KMS-11 (cell line): ENCODE data around the gene ZFYVE9.

ENCODE experiments used
- H2AFZ ChIP-seq: fragments of 200-600 bp; sonication (generic); 2 replicates; pipeline ENCODE4 v1.6.1; 2016; ENCODE audit warnings: antibody characterized with exemption, mixed run types, low read depth
- H3K27ac ChIP-seq: fragments of 200-600 bp; sonication (generic); 2 replicates; pipeline ENCODE4 v1.6.1; 2016; ENCODE audit warnings: mild to moderate bottlenecking, mixed run types
- H3K27me3 ChIP-seq: fragments of 200-600 bp; sonication (generic); 2 replicates; pipeline ENCODE4 v1.6.1; 2017; ENCODE audit warnings: mild to moderate bottlenecking, low read depth, mixed run types, moderate library complexity; ENCODE audit not compliant: insufficient read depth
- H3K36me3 ChIP-seq: fragments of 200-600 bp; sonication (generic); 2 replicates; pipeline ENCODE4 v1.6.1; 2017; ENCODE audit warnings: mild to moderate bottlenecking, mixed run types; ENCODE audit not compliant: insufficient read depth
- H3K4me1 ChIP-seq: fragments of 200-600 bp; sonication (generic); 2 replicates; pipeline ENCODE4 v1.6.1; 2016; ENCODE audit warnings: mild to moderate bottlenecking, low read depth, mixed run types; ENCODE audit not compliant: poor library complexity, severe bottlenecking
- H3K4me2 ChIP-seq: fragments of 200-600 bp; sonication (generic); 2 replicates; pipeline ENCODE4 v1.7.0; 2016; ENCODE audit warnings: mild to moderate bottlenecking, mixed run types
- H3K4me3 ChIP-seq: fragments of 200-600 bp; sonication (generic); IDR thresholded peaks from 2 replicates; pipeline ENCODE4 v1.6.1; 2017; ENCODE audit warnings: low read depth, low read length, mixed read lengths; ENCODE audit not compliant: insufficient read depth
- H3K79me2 ChIP-seq: fragments of 200-600 bp; sonication (generic); 2 replicates; pipeline ENCODE4 v1.6.1; 2016; ENCODE audit warnings: low read depth, mixed run types; ENCODE audit not compliant: insufficient read depth
- H3K9ac ChIP-seq: fragments of 200-600 bp; sonication (generic); 2 replicates; pipeline ENCODE4 v1.6.1; 2016; ENCODE audit warnings: mild to moderate bottlenecking, mixed run types
- H4K20me1 ChIP-seq: fragments of 200-600 bp; sonication (generic); 2 replicates; pipeline ENCODE4 v1.6.1; 2016; ENCODE audit warnings: mild to moderate bottlenecking, mixed run types; ENCODE audit not compliant: insufficient read depth
- TF ChIP-seq, protein P1 (sequence below): fragments of 200-600 bp; sonication (generic); conservative IDR thresholded peaks from 2 replicates; pipeline ENCODE4 v1.6.1; 2017; ENCODE audit warnings: low read depth, mild to moderate bottlenecking, antibody characterized with exemption, low read length, moderate library complexity, mixed read lengths

ZFYVE9 gene

DNA sequence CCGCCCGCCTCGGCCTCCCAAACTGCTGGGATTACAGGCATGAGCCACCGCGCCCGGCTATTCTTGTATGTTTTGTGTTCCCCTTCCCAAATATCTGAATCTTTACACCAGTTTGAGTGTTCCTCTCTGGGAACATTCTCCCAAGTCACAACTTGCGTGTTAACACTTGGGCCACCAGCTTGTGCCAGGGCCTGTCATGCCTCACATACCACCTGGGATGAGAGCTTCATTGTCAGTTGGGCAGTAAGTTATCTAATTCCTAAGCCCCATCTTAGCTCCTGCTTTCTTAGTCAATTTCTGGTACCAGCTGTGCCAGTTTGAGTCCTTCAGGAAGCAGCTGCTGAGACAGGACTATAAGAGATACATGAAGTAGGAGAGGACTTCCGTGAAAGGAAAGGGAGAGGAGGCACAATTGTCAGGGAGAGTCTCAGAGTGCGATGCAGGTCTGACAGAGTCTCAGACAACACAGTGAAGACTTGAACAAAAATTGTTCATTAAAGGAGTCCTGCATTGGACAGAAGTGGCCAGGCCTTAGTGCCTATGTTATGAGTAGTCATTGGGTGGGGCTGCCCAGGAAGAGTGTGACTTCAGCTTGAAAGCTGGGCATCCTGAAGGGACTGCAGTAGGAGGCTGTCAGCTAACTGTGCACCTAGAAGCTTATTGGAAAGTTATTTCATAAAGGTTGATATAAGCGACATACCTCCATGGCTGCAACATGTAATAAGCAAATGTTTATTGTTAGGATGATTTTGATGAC lies 17.3 kb downstream of the ZFYVE9 start:
- no peak overlapping the region for H3K9ac ChIP-seq
- H3K4me1 ChIP-seq: no peaks in the 10 kb centered on the region
- TF ChIP-seq, protein P1, sequence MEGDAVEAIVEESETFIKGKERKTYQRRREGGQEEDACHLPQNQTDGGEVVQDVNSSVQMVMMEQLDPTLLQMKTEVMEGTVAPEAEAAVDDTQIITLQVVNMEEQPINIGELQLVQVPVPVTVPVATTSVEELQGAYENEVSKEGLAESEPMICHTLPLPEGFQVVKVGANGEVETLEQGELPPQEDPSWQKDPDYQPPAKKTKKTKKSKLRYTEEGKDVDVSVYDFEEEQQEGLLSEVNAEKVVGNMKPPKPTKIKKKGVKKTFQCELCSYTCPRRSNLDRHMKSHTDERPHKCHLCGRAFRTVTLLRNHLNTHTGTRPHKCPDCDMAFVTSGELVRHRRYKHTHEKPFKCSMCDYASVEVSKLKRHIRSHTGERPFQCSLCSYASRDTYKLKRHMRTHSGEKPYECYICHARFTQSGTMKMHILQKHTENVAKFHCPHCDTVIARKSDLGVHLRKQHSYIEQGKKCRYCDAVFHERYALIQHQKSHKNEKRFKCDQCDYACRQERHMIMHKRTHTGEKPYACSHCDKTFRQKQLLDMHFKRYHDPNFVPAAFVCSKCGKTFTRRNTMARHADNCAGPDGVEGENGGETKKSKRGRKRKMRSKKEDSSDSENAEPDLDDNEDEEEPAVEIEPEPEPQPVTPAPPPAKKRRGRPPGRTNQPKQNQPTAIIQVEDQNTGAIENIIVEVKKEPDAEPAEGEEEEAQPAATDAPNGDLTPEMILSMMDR: no peak
- H3K4me2 ChIP-seq: no peak overlapping the region
- no peaks in the 10 kb centered on the region for H4K20me1 ChIP-seq
- no peaks in the 10 kb centered on the region for H3K36me3 ChIP-seq
- H3K79me2 ChIP-seq: no peaks in the 10 kb centered on the region
- no peak overlapping the region for H3K27ac ChIP-seq
- H2AFZ ChIP-seq: no peak overlapping the region
- no peaks in the 10 kb centered on the region for H3K27me3 ChIP-seq
- no peak overlapping the region for H3K4me3 ChIP-seq

DNA sequence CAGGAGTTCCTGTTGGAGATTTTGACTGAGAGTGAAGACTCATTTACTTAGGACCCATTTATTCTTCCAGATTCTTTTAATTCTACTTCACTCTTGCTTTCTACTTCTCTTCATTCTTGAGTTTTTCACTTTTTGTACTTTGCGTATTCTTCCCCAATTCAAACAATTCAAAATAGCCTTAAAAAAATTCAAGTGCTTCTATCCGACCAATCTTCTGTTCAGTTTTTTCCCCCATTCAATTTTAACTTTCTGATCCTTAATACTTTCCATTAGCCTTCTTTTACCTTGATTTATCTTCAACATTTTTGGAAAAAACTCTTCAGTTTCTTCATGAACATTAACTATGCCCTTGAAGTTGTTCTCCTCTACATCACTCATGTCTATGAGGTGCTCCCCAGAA lies 21.1 kb downstream of the ZFYVE9 start:
- H3K36me3 ChIP-seq: no peaks in the 10 kb centered on the region
- no peak overlapping the region for H3K4me2 ChIP-seq
- no peaks in the 10 kb centered on the region for H3K4me1 ChIP-seq
- H3K79me2 ChIP-seq: no peaks in the 10 kb centered on the region
- H3K9ac ChIP-seq: no peak overlapping the region
- H3K4me3 ChIP-seq: no peak overlapping the region
- no peaks in the 10 kb centered on the region for H3K27me3 ChIP-seq
- TF ChIP-seq, protein P1: no peak
- no peak overlapping the region for H2AFZ ChIP-seq
- no peak overlapping the region for H3K27ac ChIP-seq
- no peaks in the 10 kb centered on the region for H4K20me1 ChIP-seq

DNA sequence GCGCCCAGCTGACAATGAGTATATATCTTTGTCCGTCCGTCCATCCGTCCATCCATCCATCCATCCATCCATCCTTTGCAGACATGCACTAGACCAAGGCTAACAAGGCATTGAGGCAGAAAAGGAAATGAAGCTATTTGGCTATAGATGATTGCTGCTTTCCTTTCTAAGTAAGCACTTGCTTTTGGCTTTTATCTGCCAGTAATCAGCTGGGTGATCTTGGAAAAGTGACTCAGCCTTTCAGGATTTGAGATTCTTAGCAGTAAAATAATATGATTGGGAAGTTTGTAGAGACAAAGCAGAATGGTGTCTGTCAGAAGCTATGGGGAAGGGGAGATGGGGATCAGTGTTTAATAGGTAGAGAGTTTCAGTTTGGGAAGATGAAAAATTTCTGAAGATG lies 22.7 kb downstream of the ZFYVE9 start:
- Histone ChIP-seq H3K4me2 (no peak overlapping the region), H4K20me1 (no peaks in the 10 kb centered on the region), H3K36me3 (no peaks in the 10 kb centered on the region), H3K27me3 (no peaks in the 10 kb centered on the region), H3K4me3 (no peak overlapping the region), H3K9ac (no peak overlapping the region), H3K79me2 (no peaks in the 10 kb centered on the region), H3K27ac (no peak overlapping the region), H3K4me1 (no peaks in the 10 kb centered on the region), H2AFZ (no peak overlapping the region)
- TF ChIP-seq, protein P1: no peak

DNA sequence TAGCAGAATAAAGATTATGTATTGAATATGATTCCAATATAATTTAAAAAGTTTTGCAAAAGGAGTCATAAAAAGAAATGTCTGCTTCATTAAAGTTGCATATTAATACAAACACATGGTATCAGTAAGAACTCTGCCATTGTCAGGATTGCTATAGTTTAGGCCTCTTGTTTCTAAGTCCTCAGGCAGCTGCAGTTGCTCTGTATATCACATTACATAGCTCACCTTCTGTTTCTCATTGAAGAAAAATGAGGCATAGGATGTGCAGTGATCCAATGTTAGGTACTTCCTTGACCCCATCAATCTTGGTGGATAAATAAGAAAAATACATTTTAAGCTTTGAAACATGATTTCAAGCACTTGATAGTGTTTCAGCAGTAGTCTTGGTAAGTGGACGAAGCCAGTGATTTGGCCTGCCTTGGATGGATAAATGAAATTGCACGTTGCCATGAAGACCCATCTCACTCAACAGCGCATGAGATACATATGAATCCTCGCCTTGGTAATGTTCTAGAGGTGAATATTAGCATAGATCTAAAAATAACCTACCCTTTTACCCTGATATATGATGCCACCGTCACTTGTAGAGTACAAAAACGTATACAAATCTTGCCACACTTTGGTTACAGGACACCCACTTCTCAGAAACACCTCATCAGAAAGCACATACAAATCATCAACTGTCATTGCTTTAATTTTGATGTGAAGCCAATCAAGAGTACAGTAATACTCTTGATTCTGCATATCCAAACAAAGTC lies 25.3 kb downstream of the ZFYVE9 start:
- Histone ChIP-seq H3K4me2 (no peak overlapping the region), H3K4me3 (no peak overlapping the region), H3K4me1 (no peaks in the 10 kb centered on the region), H3K79me2 (no peaks in the 10 kb centered on the region), H2AFZ (no peak overlapping the region), H4K20me1 (no peaks in the 10 kb centered on the region), H3K9ac (no peak overlapping the region), H3K27ac (no peak overlapping the region), H3K27me3 (no peaks in the 10 kb centered on the region), H3K36me3 (no peaks in the 10 kb centered on the region)
- TF ChIP-seq, protein P1: no peak
